ENCODE data around the gene ABCC5.

DNA sequence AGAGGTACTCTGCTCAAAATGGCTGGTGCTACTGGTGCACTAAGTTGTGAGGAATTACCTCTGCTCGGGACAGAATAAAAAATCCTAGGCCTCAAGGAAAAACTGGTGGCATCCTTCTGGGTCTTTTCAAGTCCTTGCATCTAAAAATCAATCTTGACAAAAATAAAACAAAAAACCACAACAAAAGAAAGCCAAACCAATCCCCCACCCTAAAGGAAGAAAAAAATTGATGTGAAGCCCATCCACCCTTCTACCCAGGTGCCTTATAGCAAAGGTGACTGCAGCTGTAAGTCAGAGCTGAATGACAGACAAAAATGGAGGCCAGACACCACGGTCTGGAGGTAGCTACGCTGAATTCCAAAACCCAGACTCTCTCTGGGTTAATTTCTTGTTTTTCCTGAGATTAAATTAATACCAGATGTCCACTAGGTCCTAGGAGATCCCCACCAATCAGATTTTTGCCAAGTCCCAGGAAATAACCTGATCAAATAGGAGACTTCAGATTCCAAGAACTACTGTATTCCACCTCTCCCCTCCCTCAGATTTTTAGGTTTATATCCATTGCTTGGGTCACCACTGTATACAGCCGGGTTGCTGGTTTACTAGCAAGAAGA is 33.5 kb downstream of the ABCC5 start:
- TF ChIP-seq, protein P1, sequence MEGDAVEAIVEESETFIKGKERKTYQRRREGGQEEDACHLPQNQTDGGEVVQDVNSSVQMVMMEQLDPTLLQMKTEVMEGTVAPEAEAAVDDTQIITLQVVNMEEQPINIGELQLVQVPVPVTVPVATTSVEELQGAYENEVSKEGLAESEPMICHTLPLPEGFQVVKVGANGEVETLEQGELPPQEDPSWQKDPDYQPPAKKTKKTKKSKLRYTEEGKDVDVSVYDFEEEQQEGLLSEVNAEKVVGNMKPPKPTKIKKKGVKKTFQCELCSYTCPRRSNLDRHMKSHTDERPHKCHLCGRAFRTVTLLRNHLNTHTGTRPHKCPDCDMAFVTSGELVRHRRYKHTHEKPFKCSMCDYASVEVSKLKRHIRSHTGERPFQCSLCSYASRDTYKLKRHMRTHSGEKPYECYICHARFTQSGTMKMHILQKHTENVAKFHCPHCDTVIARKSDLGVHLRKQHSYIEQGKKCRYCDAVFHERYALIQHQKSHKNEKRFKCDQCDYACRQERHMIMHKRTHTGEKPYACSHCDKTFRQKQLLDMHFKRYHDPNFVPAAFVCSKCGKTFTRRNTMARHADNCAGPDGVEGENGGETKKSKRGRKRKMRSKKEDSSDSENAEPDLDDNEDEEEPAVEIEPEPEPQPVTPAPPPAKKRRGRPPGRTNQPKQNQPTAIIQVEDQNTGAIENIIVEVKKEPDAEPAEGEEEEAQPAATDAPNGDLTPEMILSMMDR (IDR thresholded peaks at IDR 0.05; ENCODE audit: low read depth, low read length, poor library complexity, severe bottlenecking), result no peak
- no peak for TF ChIP-seq EZH2phosphoT487 (IDR thresholded peaks at IDR 0.05; ENCODE audit: borderline replicate concordance, low read length)
